AG04450 (cell line): ENCODE results near the gene CDH4. TPM values are rescaled to one million over a fixed set of nuclear protein-coding genes. Genes with fewer than 3 reads are reported as not detected.

Experiments used
- CTCF ChIA-PET: fragments of 300-600, 350-600 bp; formaldehyde crosslinking; extraction: SDS; loops from one replicate; lab custom pipeline; 2022; ENCODE audit warnings: antibody characterized with exemption, inconsistent platforms; lab: Charles Lee
- POLR2A ChIA-PET: fragments of 350-600 bp; formaldehyde crosslinking; extraction: SDS; loops from one replicate; lab custom pipeline; 2021; ENCODE audit warnings: antibody characterized with exemption, inconsistent platforms; lab: Yijun Ruan, JAX
- DNase-seq: peaks from one replicate; pipeline ENCODE4 v3.0.0-alpha.2; 2011; ENCODE audit warnings: low read depth, low spot score
- H3K27ac ChIP-seq: one replicate; pipeline ENCODE4 v1.5.1; 2012; ENCODE audit warnings: low read depth, low read length, control low read depth
- H3K27me3 ChIP-seq: one replicate; pipeline ENCODE4 v1.6.0; 2012; ENCODE audit warnings: low read length; ENCODE audit not compliant: control insufficient read depth, insufficient read depth
- H3K4me3 ChIP-seq: 2 replicates; pipeline ENCODE4 v1.5.1; 2011; ENCODE audit warnings: mild to moderate bottlenecking, low read depth, low read length, control low read depth
- H3K9me3 ChIP-seq: 2 replicates; pipeline ENCODE4 v1.5.1; 2012; ENCODE audit warnings: low read length; ENCODE audit not compliant: control insufficient read depth, insufficient read depth
- polyA plus RNA-seq: library from polyadenylated mRNA; depleted of rRNA; stranded (reverse); fragments of >200 nt; gene quantifications from 2 replicates; pipeline ENCODE4 v1.2.3, GENCODE V29; 2011
- TF ChIP-seq, protein P1 (sequence below): IDR thresholded peaks from 2 replicates; pipeline ENCODE4 v1.5.1; 2011; ENCODE audit warnings: low read depth, low read length, control low read depth, inconsistent platforms

The CDH4 gene
- polyA plus RNA-seq, 1 experiment, result 1.6 TPM

DNA sequence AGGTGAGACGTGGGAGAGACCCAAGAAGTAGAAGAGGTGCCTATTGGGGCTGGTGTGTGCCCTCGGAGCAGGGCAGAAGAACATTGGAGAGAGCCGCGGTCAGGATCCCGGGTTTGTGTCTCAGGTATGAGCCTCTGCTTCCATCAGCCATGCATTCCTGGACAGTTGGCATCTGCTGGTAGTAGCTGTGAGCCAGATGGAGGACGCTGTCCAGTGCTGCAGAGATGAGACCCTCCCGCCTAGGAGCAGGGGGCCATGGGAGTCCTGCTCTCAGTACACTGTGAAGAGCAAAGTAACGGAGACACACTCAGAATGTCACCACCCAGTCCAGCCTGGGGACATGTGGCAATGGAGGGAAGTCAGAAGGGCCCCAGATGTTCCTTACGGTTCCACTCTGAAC, 108.2 kb downstream of the CDH4 start:
- Histone ChIP-seq H3K27me3 (no peaks in the 10 kb centered on the region), H3K4me3 (no peak overlapping the region), H3K9me3 (no peaks in the 10 kb centered on the region), H3K27ac (no peak overlapping the region)
- no peak for DNase-seq
- POLR2A ChIA-PET, result no interaction called here
- CTCF ChIA-PET, result no interaction called here
- TF ChIP-seq, protein P1, sequence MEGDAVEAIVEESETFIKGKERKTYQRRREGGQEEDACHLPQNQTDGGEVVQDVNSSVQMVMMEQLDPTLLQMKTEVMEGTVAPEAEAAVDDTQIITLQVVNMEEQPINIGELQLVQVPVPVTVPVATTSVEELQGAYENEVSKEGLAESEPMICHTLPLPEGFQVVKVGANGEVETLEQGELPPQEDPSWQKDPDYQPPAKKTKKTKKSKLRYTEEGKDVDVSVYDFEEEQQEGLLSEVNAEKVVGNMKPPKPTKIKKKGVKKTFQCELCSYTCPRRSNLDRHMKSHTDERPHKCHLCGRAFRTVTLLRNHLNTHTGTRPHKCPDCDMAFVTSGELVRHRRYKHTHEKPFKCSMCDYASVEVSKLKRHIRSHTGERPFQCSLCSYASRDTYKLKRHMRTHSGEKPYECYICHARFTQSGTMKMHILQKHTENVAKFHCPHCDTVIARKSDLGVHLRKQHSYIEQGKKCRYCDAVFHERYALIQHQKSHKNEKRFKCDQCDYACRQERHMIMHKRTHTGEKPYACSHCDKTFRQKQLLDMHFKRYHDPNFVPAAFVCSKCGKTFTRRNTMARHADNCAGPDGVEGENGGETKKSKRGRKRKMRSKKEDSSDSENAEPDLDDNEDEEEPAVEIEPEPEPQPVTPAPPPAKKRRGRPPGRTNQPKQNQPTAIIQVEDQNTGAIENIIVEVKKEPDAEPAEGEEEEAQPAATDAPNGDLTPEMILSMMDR, result no peak

DNA sequence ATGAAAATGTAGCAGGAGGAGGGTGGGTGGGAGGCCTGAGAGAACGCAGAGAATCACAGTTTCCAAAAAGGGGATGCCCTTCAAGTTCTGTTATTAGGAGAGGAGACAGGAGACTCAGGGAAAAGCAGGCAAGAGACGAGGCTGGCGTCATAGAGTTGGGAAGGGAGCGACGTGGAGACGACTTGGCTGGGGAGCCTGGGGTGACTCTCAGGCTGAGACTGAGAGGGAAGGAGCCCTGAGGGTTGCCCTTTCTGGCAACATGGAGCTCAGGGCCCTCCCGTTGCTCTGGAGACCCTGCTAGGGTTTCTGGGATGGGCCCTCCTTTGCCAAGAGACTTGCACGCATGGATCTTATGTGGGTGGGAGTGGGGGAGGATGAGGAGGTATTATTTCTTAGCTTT, 108.9 kb downstream of the CDH4 start:
- H3K9me3 ChIP-seq, result no peaks in the 10 kb centered on the region
- H3K4me3 ChIP-seq, result no peak overlapping the region
- no peak overlapping the region for H3K27ac ChIP-seq
- TF ChIP-seq, protein P1, result no peak
- ChIA-PET CTCF (no interaction called here), POLR2A (no interaction called here)
- no peaks in the 10 kb centered on the region for H3K27me3 ChIP-seq
- no peak for DNase-seq

DNA sequence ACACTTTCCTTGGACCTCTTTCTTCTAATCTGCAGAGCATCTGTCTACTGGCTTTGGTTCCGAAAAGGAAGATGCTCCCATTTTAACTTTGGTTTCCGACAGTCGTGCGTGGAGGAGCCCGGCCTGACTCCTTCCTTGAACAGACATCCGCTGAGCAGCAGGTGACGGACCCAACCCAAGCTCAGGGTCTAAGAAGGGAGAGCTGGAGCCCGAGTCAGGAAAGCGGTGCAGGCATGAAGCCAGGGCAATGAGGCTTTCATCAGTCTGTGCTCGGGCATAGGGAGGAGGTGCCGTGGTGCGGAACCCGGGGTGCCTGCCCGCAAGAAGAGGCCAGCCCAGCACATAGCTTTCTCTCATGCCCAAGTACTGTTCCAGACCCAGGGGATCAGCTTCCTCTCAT, 109.4 kb downstream of the CDH4 start:
- ChIA-PET CTCF (no interaction called here), POLR2A (no interaction called here)
- TF ChIP-seq, protein P1, result no peak
- Histone ChIP-seq H3K4me3 (no peak overlapping the region), H3K27me3 (no peaks in the 10 kb centered on the region), H3K9me3 (no peaks in the 10 kb centered on the region), H3K27ac (no peak overlapping the region)
- no peak for DNase-seq

DNA sequence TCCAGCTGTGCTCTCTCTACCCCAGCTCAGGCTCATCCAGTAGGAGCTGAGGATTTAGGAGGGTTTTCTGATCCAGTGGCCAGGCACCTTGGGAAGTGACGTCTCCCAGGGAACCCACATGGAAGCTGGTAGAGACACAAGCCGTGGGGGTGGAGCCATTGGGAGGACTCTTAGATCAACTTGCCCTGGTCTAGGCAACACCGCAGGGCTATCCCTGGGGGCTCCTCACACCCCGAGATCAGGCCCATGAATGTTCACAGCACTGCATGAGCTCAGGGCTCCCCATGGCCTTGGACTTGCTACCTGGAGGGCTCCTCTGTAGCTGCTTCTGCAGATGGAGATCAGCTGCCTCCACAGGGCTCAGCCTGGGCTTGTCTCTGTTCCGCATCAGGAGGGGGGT, 112.1 kb downstream of the CDH4 start:
- no peak for DNase-seq
- no peaks in the 10 kb centered on the region for H3K27me3 ChIP-seq
- TF ChIP-seq, protein P1, result no peak
- H3K4me3 ChIP-seq, result no peak overlapping the region
- POLR2A ChIA-PET, result no interaction called here
- no peaks in the 10 kb centered on the region for H3K9me3 ChIP-seq
- CTCF ChIA-PET, result no interaction called here
- no peak overlapping the region for H3K27ac ChIP-seq

DNA sequence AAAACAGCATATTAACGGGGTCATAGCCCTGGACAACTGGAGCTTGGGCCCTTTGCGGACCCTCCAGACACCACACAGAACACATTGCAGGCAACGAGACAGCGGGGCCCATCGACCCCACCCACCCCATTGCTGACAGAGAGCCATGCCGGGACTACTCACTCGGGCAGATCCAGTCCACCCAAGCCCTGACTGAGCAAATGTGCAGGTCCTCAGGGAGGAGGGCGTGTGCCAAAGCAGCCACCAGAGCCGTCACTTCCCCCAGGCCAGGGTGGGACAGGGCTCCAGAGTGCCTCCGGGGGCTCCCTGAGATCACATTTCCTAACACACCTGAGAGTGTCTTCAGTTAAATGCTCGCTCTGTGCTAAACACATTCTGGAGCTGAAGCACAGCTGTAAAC, 114.9 kb downstream of the CDH4 start:
- POLR2A ChIA-PET, result no interaction called here
- CTCF ChIA-PET, result interaction anchor here (0.7 kb wide), 1 partner anchor 346 kb away, joined by 8 read pairs; no protein-coding TSS in a partner anchor
- TF ChIP-seq, protein P1, result no peak
- Histone ChIP-seq H3K27ac (no peak overlapping the region), H3K27me3 (no peaks in the 10 kb centered on the region), H3K9me3 (no peaks in the 10 kb centered on the region; the same call in 1 of the 2 replicates), H3K4me3 (no peak overlapping the region)
- DNase-seq, result no peak
